HepG2 (cell line): Measurements from ENCODE around the gene GRIK2. TPM values are rescaled to one million over a fixed set of nuclear protein-coding genes. Genes with fewer than 3 reads are reported as not detected.
A peak's percentile ranks its signal among the peaks of the same experiment; 100 is the strongest.
"Not testable (repeated sequence)": the region's sequence is repeated elsewhere in the genome, so short reads cannot be mapped to it uniquely, and the experiment has no call there.

ENCODE experiments used
- ATAC-seq: fragments of 200-7000 bp; cut with Tn5 transposase; 3 replicates; pipeline ENCODE4 v1.9.1; 2020; ENCODE audit warnings: mild to moderate bottlenecking, moderate library complexity
- BruUV-seq: library from RNA; stranded (reverse); fragments of 400-500 nt; replicated peaks from 2 replicates; lab custom pipeline; 2021; lab: Mats Ljungman, UMichigan
- CTCF ChIA-PET: fragments of 300-600 bp; formaldehyde crosslinking; extraction: SDS; loops from one replicate; lab custom pipeline; 2021; ENCODE audit warnings: low total read pairs, inconsistent platforms, low intra/inter-chr PET ratio; lab: Yijun Ruan, JAX
- POLR2A ChIA-PET: fragments of 350-600 bp; sonication (Branson Sonifier 250); formaldehyde crosslinking; loops from one replicate; lab custom pipeline; 2020; ENCODE audit warnings: antibody characterized with exemption, inconsistent platforms; lab: Yijun Ruan, JAX
- DNase-seq: peaks from one replicate; pipeline ENCODE4 v3.0.0-alpha.2; 2015; ENCODE audit warnings: low spot score
- FAIRE-seq: peaks from 3 replicates; lab custom pipeline; 2011; peaks lifted over from hg19 to GRCh38; lab: Jason Lieb, UNC
- H2AFZ ChIP-seq: one replicate; pipeline ENCODE4 v1.6.1; 2011; ENCODE audit warnings: low read length, inconsistent platforms
- H3K27ac ChIP-seq: fragments of 300-600 bp; 3 replicates; pipeline ENCODE4 v1.8.0; 2011; ENCODE audit warnings: mixed run types, mild to moderate bottlenecking, mixed read lengths, low read length, inconsistent platforms; ENCODE audit not compliant: insufficient read depth; ENCODE audit errors: extremely low read length
- H3K27me3 ChIP-seq, 2 experiments: fragments of 200-600 bp in 1 of 2; 2 replicates in 1 of 2; 3 replicates in 1 of 2; pipeline versions ENCODE4 v1.6.0 to v1.8.0; 2011; ENCODE audit warnings: low read length in 2 of 2, mild to moderate bottlenecking in 2 of 2, moderate library complexity in 2 of 2, inconsistent platforms in 1 of 2; ENCODE audit not compliant: insufficient read depth in 2 of 2, control insufficient read depth in 1 of 2
- H3K36me3 ChIP-seq, 2 experiments: fragments of 200-600 bp in 1 of 2; replicated peaks in 1 of 2; 2 replicates in 1 of 2; 3 replicates in 1 of 2; pipeline versions ENCODE4 v1.5.1 to v1.8.0; 2011; ENCODE audit warnings: low read length in 2 of 2, inconsistent platforms in 1 of 2; ENCODE audit not compliant: insufficient read depth in 2 of 2, control insufficient read depth in 1 of 2
- H3K4me1 ChIP-seq: 2 replicates; pipeline ENCODE4 v1.5.1; 2012; ENCODE audit warnings: low read length, inconsistent platforms; ENCODE audit not compliant: insufficient read depth
- H3K4me2 ChIP-seq: 2 replicates; pipeline ENCODE4 v1.6.0; 2011; ENCODE audit warnings: low read depth, low read length, inconsistent platforms
- H3K4me3 ChIP-seq, 3 experiments: fragments of 200-600 bp in 1 of 3; sonication (generic), shearing (Covaris generic) in 1 of 3; replicated peaks in 1 of 3; 2 replicates each; pipeline ENCODE4 v1.5.1; 2011 to 2016; ENCODE audit warnings: low read length in 3 of 3, inconsistent platforms in 2 of 3, low read depth in 2 of 3, mild to moderate bottlenecking in 2 of 3, control low read depth in 1 of 3, mixed read lengths in 1 of 3; ENCODE audit not compliant: insufficient read depth in 1 of 3
- H3K79me2 ChIP-seq: one replicate; pipeline ENCODE4 v1.6.1; 2011; ENCODE audit warnings: low read length, inconsistent platforms; ENCODE audit not compliant: insufficient read depth
- H3K9ac ChIP-seq: 2 replicates; pipeline ENCODE4 v1.6.0; 2011; ENCODE audit warnings: mild to moderate bottlenecking, low read depth, low read length, inconsistent platforms; ENCODE audit not compliant: insufficient read depth
- H3K9me3 ChIP-seq: 2 replicates; pipeline ENCODE4 v1.5.1; 2012; ENCODE audit warnings: mild to moderate bottlenecking, low read length
- H4K20me1 ChIP-seq: 2 replicates; pipeline ENCODE4 v1.6.0; 2011; ENCODE audit warnings: inconsistent platforms, mild to moderate bottlenecking, low read length, moderate library complexity; ENCODE audit not compliant: insufficient read depth
- CEBPB ChIP-seq: IDR thresholded peaks from 2 replicates; pipeline ENCODE4 v1.6.1; 2011; ENCODE audit warnings: low read depth, low read length, improper control_type of control experiment, borderline replicate concordance
- CEBPG ChIP-seq: IDR thresholded peaks from 2 replicates; pipeline ENCODE4 v1.6.1; 2016
- FOXO1 ChIP-seq: sonication (generic); formaldehyde crosslinking; IDR thresholded peaks from 2 replicates; pipeline ENCODE4 v1.4.0; 2020; ENCODE audit warnings: missing genetic modification reagents
- GLI4 ChIP-seq: sonication (generic); formaldehyde crosslinking; IDR thresholded peaks from 2 replicates; pipeline ENCODE4 v1.5.1; 2020; ENCODE audit warnings: missing genetic modification reagents, mild to moderate bottlenecking, moderate library complexity, borderline replicate concordance
- IKZF4 ChIP-seq: sonication (generic); formaldehyde crosslinking; IDR thresholded peaks from 2 replicates; pipeline ENCODE4 v1.5.1; 2020; ENCODE audit warnings: borderline replicate concordance, mild to moderate bottlenecking, low read depth, missing genetic modification reagents; ENCODE audit errors: not compliant biosample characterization
- KDM2A ChIP-seq: sonication (generic); formaldehyde crosslinking; IDR thresholded peaks from 2 replicates; pipeline ENCODE4 v1.4.0; 2020; ENCODE audit warnings: low read depth, missing genetic modification reagents, borderline replicate concordance
- MEIS1 ChIP-seq: sonication (generic); formaldehyde crosslinking; IDR thresholded peaks from 2 replicates; pipeline ENCODE4 v1.9.0; 2021; ENCODE audit warnings: mild to moderate bottlenecking, missing genetic modification reagents, moderate library complexity, borderline replicate concordance
- MXI1 ChIP-seq: IDR thresholded peaks from 3 replicates; pipeline ENCODE4 v1.6.1; 2012; ENCODE audit warnings: low read depth, low read length, inconsistent platforms, borderline replicate concordance
- NFRKB ChIP-seq: fragments of 450-650 bp; IDR thresholded peaks from 2 replicates; pipeline ENCODE4 v1.6.1; 2017
- ONECUT2 ChIP-seq: sonication (generic); formaldehyde crosslinking; IDR thresholded peaks from 2 replicates; pipeline ENCODE4 v1.4.0; 2020; ENCODE audit warnings: missing genetic modification reagents
- RCOR2 ChIP-seq: IDR thresholded peaks from 2 replicates; pipeline ENCODE4 v1.6.1; 2016; ENCODE audit warnings: missing biosample characterization, missing genetic modification reagents
- SUZ12 ChIP-seq: fragments of 150-350 bp; IDR thresholded peaks from 2 replicates; pipeline ENCODE4 v1.6.1; 2014; ENCODE audit warnings: low read depth, low read length
- TBL1XR1 ChIP-seq: fragments of 150-350 bp; IDR thresholded peaks from 2 replicates; pipeline ENCODE4 v1.6.1; 2014; ENCODE audit warnings: borderline replicate concordance, low read length; ENCODE audit not compliant: partially characterized antibody
- TEAD3 ChIP-seq: optimal IDR thresholded peaks from 2 replicates; pipeline ENCODE3; 2016; ENCODE audit warnings: borderline replicate concordance
- U2AF1 ChIP-seq: fragments of 200-400 bp; formaldehyde crosslinking; optimal IDR thresholded peaks from 2 replicates; pipeline ENCODE3; 2017; ENCODE audit warnings: mild to moderate bottlenecking, low read depth, low read length
- ZNF879 ChIP-seq: sonication (generic); formaldehyde crosslinking; IDR thresholded peaks from 2 replicates; pipeline ENCODE4 v1.8.1; 2023; ENCODE audit warnings: missing genetic modification reagents
- WGBS: methylation state at CpG from one replicate; pipeline ENCODE4 v1.1.6; 2017; ENCODE audit warnings: low lambda C conversion rate; 5-methylcytosine and 5-hydroxymethylcytosine counted together
- in situ Hi-C: cut with HindIII; loops from 2 replicates; pipeline ENCODE4 v1.10.0; 2017; ENCODE audit warnings: low pct_unique_long_range_greater_than_20kb; ENCODE audit not compliant: extremely low pct_ligation_motif_present
- intact Hi-C: fragments of 100-400 bp; cut with micrococcal nuclease; formaldehyde crosslinking; loops from one replicate; pipeline ENCODE4 v1.10.0; 2022; ENCODE audit not compliant: unreplicated experiment
- polyA plus RNA-seq, 8 experiments: library from polyadenylated mRNA; depleted of rRNA in 3 of 8; stranded (reverse) in 7 of 8; unstranded in 1 of 8; fragments of >200 nt; fragmentation: Illumina TruSeq in 4 of 8; extraction: Trizol in 4 of 8; gene quantifications; 2 replicates each; pipeline versions ENCODE4 v1.2.1 to v1.2.3, GENCODE V29; 2011 to 2016; ENCODE audit warnings: low read depth in 4 of 8, missing spikeins in 1 of 8, mixed read lengths in 1 of 8; ENCODE audit not compliant: insufficient read depth in 1 of 8
- total RNA-seq, 5 experiments: library from RNA; depleted of rRNA; stranded (reverse); fragments of >200 nt; fragmentation: Illumina TruSeq; extraction: Trizol; gene quantifications; 2 replicates each; pipeline ENCODE4 v1.2.3, GENCODE V29; 2016; ENCODE audit warnings: low read depth in 1 of 5
- TF ChIP-seq, protein P1 (sequence below): sonication (generic); formaldehyde crosslinking; IDR thresholded peaks from 2 replicates; pipeline ENCODE4 v1.4.0; 2020; ENCODE audit warnings: mild to moderate bottlenecking, missing genetic modification reagents
- TF ChIP-seq, protein P2 (sequence below): sonication (generic); formaldehyde crosslinking; IDR thresholded peaks from 2 replicates; pipeline ENCODE4 v1.4.0; 2020; ENCODE audit warnings: mild to moderate bottlenecking, missing genetic modification reagents

The GRIK2 gene
- total and polyA plus RNA-seq, 2 of the 13 experiments (the other 11 are each of a cell fraction or from before 2014, with no cell fraction given) = not detected

DNA sequence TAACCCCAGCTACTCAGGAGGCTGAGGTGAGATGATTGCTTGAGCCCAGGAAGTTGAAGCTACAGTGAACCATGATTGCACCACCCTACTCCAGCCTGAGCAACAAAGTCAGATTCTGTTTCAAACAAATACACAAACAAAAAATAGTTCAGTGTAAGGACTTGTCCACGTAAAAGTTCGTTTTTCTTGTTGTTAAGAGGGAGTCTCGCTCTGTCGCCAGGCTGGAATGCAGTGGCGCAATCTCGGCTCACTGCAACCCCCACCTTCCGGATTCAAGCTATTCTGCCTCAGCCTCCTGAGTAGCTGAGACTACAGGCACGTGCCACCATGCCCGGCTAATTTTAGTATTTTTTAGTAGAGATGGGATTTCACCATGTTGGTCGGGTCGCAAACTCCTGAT lies 245.4 kb downstream of the GRIK2 start:
- in situ Hi-C loops, intact Hi-C loops, BruUV-seq, H4K20me1 ChIP-seq, FAIRE-seq, H3K4me3 ChIP-seq, H3K27ac ChIP-seq, H3K36me3 ChIP-seq, H3K9me3 ChIP-seq, H3K79me2 ChIP-seq, H3K27me3 ChIP-seq, POLR2A ChIA-PET, CTCF ChIA-PET, H2AFZ ChIP-seq, H3K4me1 ChIP-seq, H3K9ac ChIP-seq: not testable (repeated sequence)
- TF ChIP-seq CEBPG (CRISPR knock-in tag) (peak; percentile 47), CEBPB (0 out of 2 replicates have a peak, but pooled peaks have one; percentile 54), TEAD3 (CRISPR knock-in tag) (peak; percentile 70)
- DNase-seq (peak; percentile 6), ATAC-seq (peak; percentile 58)
- H3K4me2 ChIP-seq = peak overlapping the region; percentile 23; the same call in 1 of the 2 replicates
- 15% methylated on average over 9 of the region's 11 CpGs for WGBS

DNA sequence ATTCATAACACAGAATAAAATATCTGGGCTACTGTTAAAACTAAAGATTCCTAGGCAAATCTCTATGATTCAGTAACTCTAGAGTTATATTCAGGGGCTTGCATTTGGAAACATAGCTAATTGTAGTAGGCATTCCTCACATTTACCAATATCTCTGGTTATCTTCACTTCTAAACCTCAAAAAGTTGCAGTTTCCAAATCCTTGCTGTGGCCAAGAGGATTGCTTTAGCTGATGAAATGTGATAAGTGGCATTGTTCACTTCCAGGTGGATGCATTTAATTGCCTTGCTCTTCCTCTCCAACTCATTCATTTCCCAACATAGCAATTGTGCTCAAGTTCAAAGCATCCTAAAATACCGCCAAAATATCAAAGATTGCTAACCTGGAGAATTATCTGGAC lies 246.6 kb downstream of the GRIK2 start:
- TF ChIP-seq IKZF4 = no peak
- TF ChIP-seq SUZ12 = no peak
- no peak for TF ChIP-seq NFRKB
- TF ChIP-seq, protein P1, sequence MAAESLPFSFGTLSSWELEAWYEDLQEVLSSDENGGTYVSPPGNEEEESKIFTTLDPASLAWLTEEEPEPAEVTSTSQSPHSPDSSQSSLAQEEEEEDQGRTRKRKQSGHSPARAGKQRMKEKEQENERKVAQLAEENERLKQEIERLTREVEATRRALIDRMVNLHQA (CRISPR knock-in tag) = no peak
- no peak for TF ChIP-seq MXI1
- no peak for TF ChIP-seq RCOR2
- no peak for TF ChIP-seq FOXO1 (CRISPR knock-in tag)
- TF ChIP-seq, protein P2, sequence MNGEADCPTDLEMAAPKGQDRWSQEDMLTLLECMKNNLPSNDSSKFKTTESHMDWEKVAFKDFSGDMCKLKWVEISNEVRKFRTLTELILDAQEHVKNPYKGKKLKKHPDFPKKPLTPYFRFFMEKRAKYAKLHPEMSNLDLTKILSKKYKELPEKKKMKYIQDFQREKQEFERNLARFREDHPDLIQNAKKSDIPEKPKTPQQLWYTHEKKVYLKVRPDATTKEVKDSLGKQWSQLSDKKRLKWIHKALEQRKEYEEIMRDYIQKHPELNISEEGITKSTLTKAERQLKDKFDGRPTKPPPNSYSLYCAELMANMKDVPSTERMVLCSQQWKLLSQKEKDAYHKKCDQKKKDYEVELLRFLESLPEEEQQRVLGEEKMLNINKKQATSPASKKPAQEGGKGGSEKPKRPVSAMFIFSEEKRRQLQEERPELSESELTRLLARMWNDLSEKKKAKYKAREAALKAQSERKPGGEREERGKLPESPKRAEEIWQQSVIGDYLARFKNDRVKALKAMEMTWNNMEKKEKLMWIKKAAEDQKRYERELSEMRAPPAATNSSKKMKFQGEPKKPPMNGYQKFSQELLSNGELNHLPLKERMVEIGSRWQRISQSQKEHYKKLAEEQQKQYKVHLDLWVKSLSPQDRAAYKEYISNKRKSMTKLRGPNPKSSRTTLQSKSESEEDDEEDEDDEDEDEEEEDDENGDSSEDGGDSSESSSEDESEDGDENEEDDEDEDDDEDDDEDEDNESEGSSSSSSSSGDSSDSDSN (CRISPR knock-in tag) = no peak
- TF ChIP-seq U2AF1 = no peak
- no peak for TF ChIP-seq GLI4 (CRISPR knock-in tag)
- no peak for TF ChIP-seq ONECUT2 (CRISPR knock-in tag)
- TF ChIP-seq MEIS1 (CRISPR knock-in tag) = no peak
- TF ChIP-seq TBL1XR1 = no peak
- no peak for TF ChIP-seq KDM2A (CRISPR knock-in tag)
- TF ChIP-seq ZNF879 = no peak
- POLR2A ChIA-PET = no interaction called here
- ATAC-seq (no peak), FAIRE-seq (no peak), DNase-seq (no peak)
- Histone ChIP-seq H2AFZ (no peak overlapping the region), H3K36me3 (no peaks in the 10 kb centered on the region), H3K4me3 (no peak overlapping the region), H3K9me3 (no peaks in the 10 kb centered on the region), H3K27me3 (no peaks in the 10 kb centered on the region), H3K4me2 (no peak overlapping the region), H4K20me1 (no peaks in the 10 kb centered on the region), H3K27ac (no peak overlapping the region), H3K4me1 (no peaks in the 10 kb centered on the region), H3K9ac (no peak overlapping the region), H3K79me2 (no peaks in the 10 kb centered on the region)
- in situ Hi-C loops (no loop called here), intact Hi-C loops (no loop called here)
- no TSS peak for BruUV-seq
- CTCF ChIA-PET = no interaction called here
- 0% methylated on average over 1 of the region's 1 CpG for WGBS
